IgD-negative memory B cell (primary cell): Measurements from ENCODE around the gene TRIM7. TPM values are rescaled to one million over a fixed set of nuclear protein-coding genes. Genes with fewer than 3 reads are reported as not detected.
"Not testable (repeated sequence)": the region's sequence is repeated elsewhere in the genome, so short reads cannot be mapped to it uniquely, and the experiment has no call there.

ENCODE experiments used
- H3K27ac Mint-ChIP-seq, 3 donors: one replicate each; pipeline ENCODE4 v1.8.0; 2020 to 2022; ENCODE audit warnings: mild to moderate bottlenecking in 3 of 3, mixed read lengths in 3 of 3, moderate library complexity in 1 of 3
- H3K27me3 Mint-ChIP-seq: one replicate; pipeline ENCODE4 v1.8.0; 2021; ENCODE audit warnings: mixed read lengths
- H3K36me3 Mint-ChIP-seq: one replicate; pipeline ENCODE4 v1.8.0; 2020; ENCODE audit warnings: mild to moderate bottlenecking, mixed read lengths
- H3K4me1 Mint-ChIP-seq, 3 donors: one replicate each; pipeline ENCODE4 v1.8.0; 2020 to 2022; ENCODE audit warnings: mixed read lengths in 3 of 3, mild to moderate bottlenecking in 1 of 3
- H3K4me3 Mint-ChIP-seq, 4 donors: one replicate each; pipeline ENCODE4 v1.8.0; 2020 to 2022; ENCODE audit warnings: mild to moderate bottlenecking in 4 of 4, mixed read lengths in 4 of 4, moderate library complexity in 3 of 4
- H3K9me3 Mint-ChIP-seq, 3 donors: one replicate each; pipeline ENCODE4 v1.8.0; 2020 to 2021; ENCODE audit warnings: mixed read lengths in 3 of 3, mild to moderate bottlenecking in 1 of 3
- polyA plus RNA-seq: library from polyadenylated mRNA; unstranded; fragments of 300-500 nt; fragmentation: Illumina TruSeq; gene quantifications from one replicate; pipeline ENCODE4 v1.2.3, GENCODE V29; 2021

TRIM7 gene
- polyA plus RNA-seq, 1 donor from 2014 or later = 0.71 TPM

DNA sequence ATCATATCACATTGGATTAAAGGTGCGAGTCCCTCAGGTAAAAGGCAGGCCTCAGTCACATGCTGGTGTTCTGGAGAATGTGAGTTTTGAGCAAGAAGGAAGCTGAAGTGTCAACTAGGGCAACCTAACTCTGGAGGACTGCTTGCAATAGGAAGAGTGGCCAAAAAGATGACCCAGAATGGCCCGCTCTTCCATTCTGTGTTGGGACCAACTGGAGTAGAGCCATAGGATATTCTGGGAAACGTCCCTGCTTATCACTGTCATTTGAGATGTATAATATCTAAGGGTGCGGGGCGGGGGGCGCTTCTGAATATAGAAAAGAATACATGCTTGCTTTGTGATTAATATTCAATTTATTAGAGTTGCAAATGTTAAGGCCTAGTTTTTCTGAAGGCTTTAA, 7.1 kb upstream of the TRIM7 start:
- Mint-ChIP-seq H3K36me3 (no peaks in the 10 kb centered on the region), H3K27me3 (no peaks in the 10 kb centered on the region), H3K27ac (peak overlapping the region in 2 of 3 donors; percentile 18 to 23), H3K4me3 (peak overlapping the region in 1 of 4 donors; percentile 33), H3K4me1 (peaks cover 13 to 17% (median 16%) of the 10 kb centered on the region in 3 donors), H3K9me3 (peaks cover 0 to 6% (median 2%) of the 10 kb centered on the region in 3 donors)

DNA sequence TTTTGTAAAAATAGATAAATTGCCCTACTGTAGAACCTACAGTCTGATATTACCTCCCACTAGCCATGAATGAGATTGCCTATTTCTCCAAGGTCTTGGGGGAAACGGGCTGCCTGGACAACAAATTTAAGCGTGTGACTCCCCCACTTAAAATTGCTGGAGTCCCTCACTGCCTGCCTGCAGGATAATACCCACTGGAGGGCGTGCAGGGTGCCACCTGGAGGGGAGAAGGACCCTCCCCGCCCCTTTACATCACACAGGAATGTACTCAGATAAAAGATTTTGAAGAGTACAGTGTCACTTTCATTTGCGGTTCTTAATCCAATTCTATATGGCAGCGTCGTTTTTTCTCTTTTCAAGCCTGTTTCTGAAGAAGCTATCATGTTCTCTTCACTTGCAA, 6.2 kb upstream of the TRIM7 start:
- Mint-ChIP-seq H3K36me3 (no peaks in the 10 kb centered on the region), H3K27me3 (peaks cover 5% of the 10 kb centered on the region), H3K4me1 (peaks cover 17 to 23% (median 23%) of the 10 kb centered on the region in 3 donors), H3K9me3 (peaks cover 0 to 6% (median 5%) of the 10 kb centered on the region in 3 donors), H3K4me3 (peak overlapping the region in 1 of 4 donors; percentile 33), H3K27ac (peak overlapping the region in 2 of 3 donors; percentile 37 to 85)

DNA sequence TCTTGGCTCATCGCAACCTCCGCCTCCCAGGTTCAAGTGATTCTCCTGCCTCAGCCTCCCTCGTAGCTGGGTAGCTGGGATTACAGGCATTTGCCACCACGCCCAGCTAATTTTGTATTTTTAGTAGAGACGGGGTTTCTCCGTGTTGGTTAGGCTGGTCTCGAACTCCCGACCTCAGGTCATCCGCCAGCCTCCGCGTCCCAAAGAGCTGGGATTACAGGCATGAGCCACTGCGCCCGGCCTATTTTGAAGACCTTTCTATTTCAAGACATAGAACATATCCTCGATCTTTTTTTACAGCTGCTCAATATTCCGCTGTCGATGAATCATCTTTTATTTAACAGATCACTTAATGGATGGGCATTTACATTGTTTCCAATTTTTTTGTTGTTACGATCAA, 5.7 kb upstream of the TRIM7 start:
- not testable (repeated sequence) for H3K36me3 Mint-ChIP-seq, H3K9me3 Mint-ChIP-seq, H3K27me3 Mint-ChIP-seq
- Mint-ChIP-seq H3K4me1 (peaks cover 21 to 28% (median 23%) of the 10 kb centered on the region in 3 donors), H3K27ac (peak overlapping the region in 2 of 3 donors; percentile 37 to 85), H3K4me3 (peak overlapping the region in 1 of 4 donors; percentile 33)

DNA sequence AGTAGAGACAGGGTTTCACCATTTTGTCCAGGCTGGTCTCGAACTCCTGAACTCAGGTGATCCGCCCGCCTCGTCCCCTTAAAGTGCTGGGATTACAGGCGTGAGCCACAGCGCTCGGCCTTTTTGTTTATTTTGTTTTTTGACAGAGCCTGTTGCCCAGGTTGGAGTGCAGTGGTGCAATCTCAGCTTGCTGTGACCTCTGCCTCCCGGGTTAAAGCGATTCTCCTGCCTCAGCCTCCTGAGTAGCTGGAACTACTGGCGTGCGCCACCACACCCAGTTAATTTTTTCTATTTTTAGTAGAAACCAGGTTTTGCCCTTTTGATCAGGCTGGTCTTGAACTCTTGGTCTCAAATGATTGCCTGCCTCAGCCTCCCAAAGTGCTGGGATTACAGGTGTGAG, 5.2 kb upstream of the TRIM7 start:
- peaks cover 11% of the 10 kb centered on the region for H3K27me3 Mint-ChIP-seq
- H3K4me1 Mint-ChIP-seq = peaks cover 22 to 31% (median 23%) of the 10 kb centered on the region in 3 donors
- H3K27ac Mint-ChIP-seq, H3K36me3 Mint-ChIP-seq, H3K9me3 Mint-ChIP-seq: not testable (repeated sequence)
- peak overlapping the region in 1 of 4 donors; percentile 37 for H3K4me3 Mint-ChIP-seq

DNA sequence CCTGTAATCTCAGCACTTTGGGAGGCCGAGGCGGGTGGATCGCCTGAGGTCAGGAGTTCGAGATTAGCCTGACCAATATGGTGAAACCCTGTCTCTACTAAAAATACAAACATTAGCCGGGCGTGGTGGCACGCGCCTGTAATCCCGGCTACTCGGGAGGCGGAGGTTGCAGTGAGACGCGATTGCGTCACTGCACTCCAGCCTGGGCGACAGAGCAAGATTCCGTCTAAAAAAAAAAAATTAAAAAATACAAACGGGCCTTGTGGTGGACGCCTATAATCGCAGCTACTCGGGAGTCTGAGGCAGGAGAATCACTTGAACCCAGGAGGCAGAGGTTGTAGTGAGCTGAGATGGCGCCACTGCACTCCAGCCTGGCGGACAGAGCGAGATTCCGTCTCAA, 4.0 kb upstream of the TRIM7 start:
- H3K27ac Mint-ChIP-seq = peak overlapping the region in 1 of 3 donors; percentile 31
- not testable (repeated sequence) for H3K36me3 Mint-ChIP-seq, H3K9me3 Mint-ChIP-seq, H3K4me3 Mint-ChIP-seq
- peaks cover 22 to 31% (median 23%) of the 10 kb centered on the region in 3 donors for H3K4me1 Mint-ChIP-seq
- H3K27me3 Mint-ChIP-seq = peaks cover 11% of the 10 kb centered on the region

DNA sequence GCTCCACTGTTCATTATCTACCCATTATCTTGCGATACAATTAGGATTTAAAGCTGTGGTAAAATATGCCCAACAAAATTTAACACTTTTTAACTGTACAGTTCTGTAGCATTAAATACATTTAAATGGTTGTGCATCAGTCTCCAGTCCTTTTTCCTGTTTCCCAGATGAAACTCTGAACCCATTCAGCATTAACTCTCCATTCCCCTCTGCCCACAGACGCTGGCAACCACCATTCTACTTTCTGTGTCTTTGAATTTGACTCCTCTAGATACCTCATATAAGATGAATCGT, 2.9 kb upstream of the TRIM7 start:
- H3K27ac Mint-ChIP-seq = peak overlapping the region; percentile 99 to 100 (median 99)
- peaks cover 0 to 6% (median 5%) of the 10 kb centered on the region in 3 donors for H3K9me3 Mint-ChIP-seq
- H3K4me1 Mint-ChIP-seq = peaks cover 18 to 34% (median 21%) of the 10 kb centered on the region in 3 donors
- peaks cover 11% of the 10 kb centered on the region for H3K27me3 Mint-ChIP-seq
- H3K4me3 Mint-ChIP-seq = peak overlapping the region; percentile 84 to 99 (median 96)
- no peaks in the 10 kb centered on the region for H3K36me3 Mint-ChIP-seq

DNA sequence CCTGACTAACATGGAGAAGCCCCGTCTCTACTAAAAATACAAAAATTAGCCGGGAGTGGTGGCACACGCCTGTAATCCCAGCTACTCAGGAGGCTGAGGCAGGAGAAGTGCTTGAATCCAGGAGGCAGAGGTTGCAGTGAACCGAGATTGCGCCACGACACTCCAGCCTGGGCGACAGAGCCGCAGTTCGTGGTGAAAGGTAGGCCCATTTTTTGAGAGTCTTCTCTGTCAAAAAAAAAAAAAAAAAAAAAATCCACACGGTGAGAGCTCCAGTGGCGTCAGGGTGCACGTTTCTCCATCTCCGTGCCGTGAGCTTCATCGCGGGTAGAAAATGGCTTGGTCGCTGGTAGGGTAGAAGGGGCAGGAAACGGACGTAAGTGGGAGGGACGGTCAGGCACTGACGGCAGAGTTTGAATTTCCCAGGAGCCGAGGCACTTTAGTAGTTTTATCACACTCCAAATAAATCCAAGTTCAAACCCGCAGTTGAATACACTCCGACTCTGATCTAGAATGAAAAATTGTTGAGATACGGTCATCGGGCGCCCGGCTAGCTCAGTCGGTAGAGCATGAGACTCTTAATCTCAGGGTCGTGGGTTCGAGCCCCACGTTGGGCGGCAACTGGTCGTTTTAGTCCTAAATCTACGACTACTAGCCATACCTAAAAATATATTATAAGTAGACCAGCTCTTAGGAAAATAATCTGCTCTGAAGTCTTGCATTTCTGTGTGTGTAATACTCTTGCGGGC, 2.4 kb upstream of the TRIM7 start:
- H3K27me3 Mint-ChIP-seq = peaks cover 11% of the 10 kb centered on the region
- H3K36me3 Mint-ChIP-seq = no peaks in the 10 kb centered on the region
- H3K9me3 Mint-ChIP-seq = peaks cover 0 to 6% (median 5%) of the 10 kb centered on the region in 3 donors
- peak overlapping the region; percentile 84 to 99 (median 96) for H3K4me3 Mint-ChIP-seq
- peak overlapping the region; percentile 99 to 100 (median 99) for H3K27ac Mint-ChIP-seq
- peaks cover 18 to 33% (median 21%) of the 10 kb centered on the region in 3 donors for H3K4me1 Mint-ChIP-seq

DNA sequence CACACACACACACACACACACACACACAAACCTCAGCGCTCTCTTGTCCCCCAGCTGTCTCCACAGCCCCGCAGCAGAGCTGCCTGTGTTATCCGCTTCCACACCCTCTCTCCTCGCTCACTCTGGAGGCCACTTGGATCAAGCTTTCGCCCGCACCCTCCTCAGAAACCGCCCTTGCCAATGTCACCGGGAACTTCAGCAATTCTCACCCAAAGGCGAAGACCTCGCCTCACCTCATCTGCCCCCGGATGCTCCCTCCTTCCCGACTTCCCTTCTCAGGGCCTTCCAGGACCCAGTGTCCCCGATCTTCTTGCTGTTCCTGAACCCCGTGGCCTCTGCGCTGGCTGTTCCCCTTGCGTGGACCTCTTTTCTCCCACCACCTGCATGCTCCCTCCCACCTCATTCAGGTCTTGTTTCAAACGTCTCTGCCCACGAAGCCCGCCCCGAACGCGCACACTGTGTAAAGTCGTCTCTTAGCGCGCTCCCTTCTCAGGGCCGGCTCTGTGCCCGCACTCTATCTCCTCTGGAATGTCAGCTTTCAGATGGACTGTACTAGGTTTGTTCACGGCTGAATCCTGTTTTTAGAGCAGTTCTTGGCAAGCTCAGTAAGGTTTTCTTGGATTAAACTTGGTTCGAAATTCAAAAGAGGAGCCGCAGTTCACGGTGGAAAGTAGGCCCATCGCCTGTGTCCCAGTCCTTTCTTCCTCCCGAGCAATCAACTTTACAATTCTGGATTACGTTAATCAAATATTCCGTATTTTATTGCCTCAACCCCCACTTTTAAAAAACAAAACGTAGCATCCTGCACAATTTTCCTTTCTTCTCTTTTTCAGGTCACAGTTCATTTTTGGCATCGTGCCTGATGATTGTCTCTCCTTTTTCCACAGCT, 1.0 kb upstream of the TRIM7 start:
- Mint-ChIP-seq H3K9me3 (peaks cover 0 to 6% (median 5%) of the 10 kb centered on the region in 3 donors), H3K27ac (peak overlapping the region; percentile 99 to 100 (median 99)), H3K4me3 (peak overlapping the region; percentile 84 to 99 (median 96)), H3K36me3 (no peaks in the 10 kb centered on the region), H3K27me3 (peaks cover 11% of the 10 kb centered on the region), H3K4me1 (peaks cover 18 to 32% (median 21%) of the 10 kb centered on the region in 3 donors)

DNA sequence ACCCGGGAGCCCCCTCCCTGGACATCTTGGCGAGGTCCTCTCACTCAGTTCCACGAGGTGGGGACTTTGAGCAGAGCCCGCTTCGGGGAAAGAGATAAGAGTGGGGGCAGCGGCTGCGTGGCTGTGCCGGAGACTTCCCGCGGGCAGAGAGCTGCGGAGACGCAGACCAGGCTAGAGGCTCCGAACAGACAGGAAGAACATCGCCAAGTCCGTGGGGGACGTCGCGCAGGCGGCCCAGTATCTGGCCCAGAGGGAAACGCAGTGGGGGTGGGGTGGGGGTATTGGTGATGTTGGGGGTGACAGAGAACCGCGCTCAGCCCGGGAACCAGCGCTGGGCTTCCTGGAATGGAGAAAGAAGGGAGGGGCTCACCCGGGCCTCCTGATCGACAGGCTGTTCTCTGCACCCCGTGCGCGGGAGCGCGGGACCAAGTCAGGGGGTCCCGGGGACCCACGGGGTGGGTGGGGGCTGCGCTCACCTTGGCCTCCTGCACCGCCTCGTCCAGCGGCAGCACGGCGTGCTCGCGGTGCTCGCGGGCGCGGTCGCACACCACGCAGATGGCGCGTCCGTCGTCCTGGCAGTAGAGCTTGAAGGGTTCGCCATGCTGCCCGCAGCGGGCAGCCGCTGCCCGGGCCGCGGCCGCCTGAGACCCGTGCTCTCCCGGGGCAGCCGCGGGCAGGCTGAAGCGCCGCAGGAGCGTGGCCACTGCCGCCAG, 727 bp downstream of the TRIM7 start:
- Mint-ChIP-seq H3K9me3 (peaks cover 0 to 6% (median 5%) of the 10 kb centered on the region in 3 donors), H3K36me3 (no peaks in the 10 kb centered on the region), H3K27ac (peak overlapping the region; percentile 80 to 86 (median 81)), H3K27me3 (peaks cover 11% of the 10 kb centered on the region), H3K4me3 (peak overlapping the region; percentile 77 to 95 (median 88)), H3K4me1 (peaks cover 26 to 41% (median 28%) of the 10 kb centered on the region in 3 donors)

DNA sequence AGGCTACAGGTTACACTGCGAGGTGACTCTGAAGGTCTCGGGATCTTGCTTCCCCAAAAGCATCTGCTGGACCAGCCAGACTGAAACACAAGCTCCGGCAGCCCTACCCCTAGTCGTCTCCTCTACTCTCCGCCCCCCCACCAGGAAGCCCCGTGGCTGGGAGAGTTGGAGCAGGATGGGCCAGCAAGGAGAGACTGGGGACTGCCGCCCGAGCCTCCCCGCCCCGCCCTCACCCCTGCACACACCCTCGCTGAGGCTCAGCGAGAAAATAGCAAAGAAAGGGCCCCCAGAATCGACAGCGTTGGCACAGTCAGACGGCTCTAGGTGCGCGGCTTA, 1.3 kb downstream of the TRIM7 start:
- Mint-ChIP-seq H3K9me3 (peaks cover 0 to 6% (median 5%) of the 10 kb centered on the region in 3 donors), H3K27ac (peak overlapping the region in 2 of 3 donors; percentile 81 to 86), H3K36me3 (no peaks in the 10 kb centered on the region), H3K4me1 (peaks cover 29 to 44% (median 33%) of the 10 kb centered on the region in 3 donors), H3K27me3 (peaks cover 11% of the 10 kb centered on the region), H3K4me3 (peak overlapping the region; percentile 77 to 95 (median 88))

DNA sequence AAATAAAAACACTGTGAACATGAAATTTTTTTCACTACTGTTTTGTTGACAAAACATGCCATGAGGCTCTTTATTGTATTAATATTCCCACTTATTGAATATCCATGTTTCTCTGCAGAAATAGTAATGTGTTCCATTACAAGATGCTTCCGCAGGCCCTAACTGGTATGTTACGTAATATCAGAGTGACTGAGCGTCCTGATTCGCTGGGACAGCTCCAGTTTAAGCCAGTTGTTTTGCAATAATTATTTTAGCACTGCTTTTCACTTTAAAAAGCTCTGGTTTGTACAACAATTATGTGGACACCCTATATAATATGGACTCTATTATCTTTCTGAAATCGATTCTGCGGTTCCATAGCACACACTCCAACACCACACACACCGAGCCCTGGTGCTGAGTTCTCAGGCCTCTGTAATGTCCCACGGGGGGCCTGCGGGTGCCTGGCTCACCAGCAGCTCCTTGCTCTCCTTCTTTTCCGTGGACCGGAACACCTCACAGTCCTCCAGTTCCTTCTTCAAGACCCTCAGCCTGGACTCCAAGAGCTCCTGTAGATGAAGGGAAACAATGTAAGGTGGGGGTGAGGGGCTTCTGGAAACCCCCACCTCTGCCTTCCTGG, 1.8 kb downstream of the TRIM7 start:
- Mint-ChIP-seq H3K27me3 (peaks cover 11% of the 10 kb centered on the region), H3K4me3 (peak overlapping the region; percentile 77 to 95 (median 88)), H3K9me3 (peaks cover 0 to 5% (median 4%) of the 10 kb centered on the region in 3 donors), H3K36me3 (no peaks in the 10 kb centered on the region), H3K27ac (peak overlapping the region in 2 of 3 donors; percentile 81 to 86), H3K4me1 (peaks cover 30 to 45% (median 39%) of the 10 kb centered on the region in 3 donors)

DNA sequence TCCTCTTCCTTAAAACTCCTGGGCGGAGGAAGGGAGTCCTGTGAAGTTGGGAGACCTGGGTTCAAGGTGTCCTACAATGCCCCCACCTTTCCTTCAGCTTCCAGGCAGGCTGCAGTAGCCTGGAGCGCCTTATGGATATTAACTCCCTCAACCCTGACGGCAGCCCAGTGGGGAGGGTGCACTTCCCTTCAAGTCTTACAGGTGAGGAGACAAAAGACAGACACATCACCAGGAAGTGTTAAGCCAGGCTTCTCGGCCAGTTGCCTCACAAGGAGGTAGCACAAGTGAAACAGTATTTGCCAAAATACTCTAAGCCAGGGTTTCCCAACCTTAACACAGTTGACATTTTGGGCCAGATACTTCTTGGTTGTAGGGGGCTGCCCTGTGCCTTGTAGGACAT, 4.2 kb downstream of the TRIM7 start:
- Mint-ChIP-seq H3K36me3 (no peaks in the 10 kb centered on the region), H3K27ac (peak overlapping the region; percentile 40 to 95 (median 77)), H3K27me3 (peaks cover 2% of the 10 kb centered on the region), H3K4me1 (peaks cover 15 to 27% (median 22%) of the 10 kb centered on the region in 3 donors), H3K4me3 (peak overlapping the region in 2 of 4 donors; percentile 28), H3K9me3 (no peaks in the 10 kb centered on the region)

DNA sequence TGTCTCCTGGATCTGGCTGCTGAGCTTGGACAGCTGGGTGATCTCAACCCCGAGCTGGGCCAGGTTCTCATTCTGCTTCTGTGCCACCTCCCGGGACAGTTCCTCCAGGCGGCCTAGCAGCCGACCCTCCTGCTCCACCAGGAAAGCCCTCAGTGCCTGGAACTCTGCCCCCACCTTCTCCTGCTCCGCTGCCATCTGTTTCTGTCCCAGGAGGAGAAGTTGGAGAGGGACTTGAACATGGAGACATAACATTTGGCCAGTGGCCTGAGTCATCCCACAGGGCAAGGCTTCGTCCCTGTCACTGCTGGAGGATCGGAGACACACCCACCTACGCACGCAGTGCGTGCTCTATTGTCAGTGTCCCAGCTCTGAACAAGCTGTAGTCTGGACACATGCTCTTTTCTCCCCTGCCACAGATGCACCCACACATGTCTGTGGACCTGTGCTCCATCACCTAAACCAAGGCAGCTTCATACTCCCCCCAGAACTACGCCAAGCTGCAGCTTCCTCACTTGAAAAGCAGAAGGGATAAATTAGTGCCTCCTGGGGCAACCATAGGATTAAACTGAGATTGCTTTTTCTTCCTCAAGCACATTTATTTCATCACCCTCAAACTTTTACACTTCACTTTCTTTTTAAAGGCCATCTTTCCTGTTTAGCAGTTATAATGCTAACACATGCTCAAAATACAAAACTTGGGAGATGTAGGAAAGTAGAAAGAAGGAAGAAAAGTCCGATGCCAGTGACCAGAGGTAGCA, 4.9 kb downstream of the TRIM7 start:
- H3K9me3 Mint-ChIP-seq = no peaks in the 10 kb centered on the region
- no peaks in the 10 kb centered on the region for H3K36me3 Mint-ChIP-seq
- peak overlapping the region in 1 of 4 donors; percentile 28 for H3K4me3 Mint-ChIP-seq
- H3K27ac Mint-ChIP-seq = peak overlapping the region; percentile 40 to 95 (median 77)
- H3K27me3 Mint-ChIP-seq = no peaks in the 10 kb centered on the region
- H3K4me1 Mint-ChIP-seq = peaks cover 15 to 22% (median 20%) of the 10 kb centered on the region in 3 donors
